Stimulated activated CD4-positive, alpha-beta T cell treated with anti-CD3 and anti-CD28 coated beads, Interleukin-15, amount 100 ng/mL, for 1 hour (primary cell): ENCODE measurements around the gene SPRY1.

Experiments
- DNase-seq, 2 donors: peaks; one replicate each; pipeline ENCODE4 v3.0.0-alpha.2; 2020; ENCODE audit warnings: low read depth in 1 of 2, low spot score in 1 of 2

The SPRY1 gene, protein sequence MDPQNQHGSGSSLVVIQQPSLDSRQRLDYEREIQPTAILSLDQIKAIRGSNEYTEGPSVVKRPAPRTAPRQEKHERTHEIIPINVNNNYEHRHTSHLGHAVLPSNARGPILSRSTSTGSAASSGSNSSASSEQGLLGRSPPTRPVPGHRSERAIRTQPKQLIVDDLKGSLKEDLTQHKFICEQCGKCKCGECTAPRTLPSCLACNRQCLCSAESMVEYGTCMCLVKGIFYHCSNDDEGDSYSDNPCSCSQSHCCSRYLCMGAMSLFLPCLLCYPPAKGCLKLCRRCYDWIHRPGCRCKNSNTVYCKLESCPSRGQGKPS

DNA sequence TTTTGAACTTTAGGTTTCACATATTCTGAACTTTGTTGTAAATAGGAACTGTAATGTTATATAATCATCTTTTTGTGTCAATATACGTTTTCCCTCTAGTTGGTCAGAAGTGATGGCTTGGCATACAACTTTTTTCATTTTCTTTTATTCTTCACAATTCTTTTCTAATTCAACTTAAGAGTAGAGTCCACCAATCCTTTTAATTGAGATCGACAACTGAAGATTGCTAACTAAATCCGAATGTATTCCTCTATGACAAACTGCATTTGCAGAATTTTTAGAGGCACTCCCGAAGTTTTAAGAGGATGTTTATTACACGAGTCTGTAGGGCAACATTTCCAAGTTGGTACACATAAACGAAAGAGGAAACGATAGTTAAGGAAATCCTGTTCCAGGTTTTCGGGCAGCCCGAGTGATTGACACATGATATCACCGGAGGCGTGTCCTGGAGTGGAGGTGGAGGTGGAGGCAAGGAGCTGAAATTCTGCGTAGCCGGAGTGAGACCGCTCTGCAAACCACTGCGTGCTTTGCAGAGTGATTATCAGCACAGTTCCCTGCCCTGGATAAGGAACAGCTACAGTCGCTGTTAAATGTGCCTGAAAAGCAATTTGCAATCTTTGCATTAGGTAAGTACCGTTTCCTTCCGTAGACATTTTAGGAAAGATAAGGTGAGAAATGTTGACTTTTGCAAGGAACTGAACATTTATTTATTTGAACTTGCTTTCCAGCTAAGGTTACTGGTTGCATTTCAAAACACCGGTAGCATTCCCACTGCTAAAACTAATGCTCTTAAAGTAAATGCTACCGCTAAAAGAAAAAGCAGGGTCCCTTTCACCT lies at the start of gene SPRY1:
SPRY1 (plus strand) TSS at position 489 of the 837 bp plus-strand sequence. CDS start 4,797 bp downstream, outside the sequence.
- peak; percentile 30 to 45 for DNase-seq

DNA sequence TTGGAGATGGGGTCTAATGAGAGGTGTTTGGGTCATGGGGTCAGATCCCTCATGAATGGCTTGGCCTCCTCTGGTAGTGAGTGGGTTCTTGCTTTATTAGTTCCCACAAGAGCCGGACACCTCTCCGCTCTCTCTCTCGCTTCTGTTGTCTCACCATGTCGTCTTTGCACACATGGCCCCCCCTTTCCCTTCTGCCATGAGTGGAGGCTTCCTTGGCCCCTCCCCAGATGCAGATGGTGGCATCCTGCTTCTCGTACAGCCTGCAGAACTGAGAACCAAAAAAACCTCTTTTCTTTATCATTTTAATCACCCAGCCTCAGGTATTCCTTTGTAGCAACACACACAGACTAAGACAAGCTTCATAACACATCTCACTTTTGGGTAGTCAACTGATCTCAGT lies 49.6 kb upstream of the SPRY1 start:
- DNase-seq = no peak

DNA sequence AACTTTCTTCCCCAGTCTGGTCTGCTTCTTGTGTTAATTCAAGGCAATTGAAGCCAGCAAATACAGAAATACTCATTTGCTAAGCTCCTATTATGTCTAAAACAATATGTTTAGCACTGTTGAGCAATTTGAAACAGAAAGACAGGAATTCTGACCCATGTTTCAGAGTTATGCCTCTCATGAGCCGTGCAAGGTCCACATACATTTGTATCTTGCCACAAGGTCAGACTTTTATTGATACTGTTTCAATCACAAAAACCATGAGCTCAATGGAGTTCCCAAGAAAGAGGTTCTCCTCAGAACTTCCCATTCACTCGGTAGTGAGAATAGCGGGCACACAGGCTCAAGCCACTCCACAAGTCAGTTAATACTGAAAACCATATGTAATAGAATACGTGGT lies 47.6 kb upstream of the SPRY1 start:
- DNase-seq = no peak

DNA sequence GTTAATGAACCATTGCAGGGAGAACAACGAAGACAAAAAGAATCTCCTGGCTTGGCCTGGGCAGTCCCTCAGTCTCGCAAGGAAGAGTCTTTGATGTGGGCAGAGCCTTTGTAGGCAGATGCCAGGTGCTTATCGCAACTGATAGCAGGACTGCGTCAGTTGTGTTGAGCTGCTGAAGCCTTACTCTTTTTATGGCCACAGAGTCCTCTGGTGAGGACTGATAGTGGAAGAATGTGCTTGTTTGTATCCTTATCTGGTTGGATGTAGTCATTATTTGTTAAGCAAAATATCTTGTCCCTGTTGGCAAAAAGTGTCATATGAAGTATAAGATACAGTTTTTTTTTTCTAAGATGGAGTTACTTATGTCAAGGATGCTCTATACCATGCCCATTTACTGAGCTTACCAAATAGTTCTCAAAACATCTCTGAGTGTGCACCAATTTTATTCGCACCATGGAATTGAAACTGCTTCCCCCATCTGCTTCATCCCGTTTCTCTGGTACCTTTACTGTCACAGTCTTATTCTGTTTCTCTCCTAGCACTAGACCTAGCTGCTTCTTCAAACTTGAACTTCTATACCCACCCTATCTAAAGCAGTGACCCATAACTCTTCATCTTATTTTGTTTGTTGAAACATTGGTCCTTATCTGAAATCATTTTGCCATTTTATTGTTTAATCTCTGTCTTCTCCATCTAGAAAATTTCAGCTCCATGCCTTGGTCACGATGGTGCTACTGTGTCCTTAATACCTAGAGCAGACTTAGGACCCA lies 47.0 kb upstream of the SPRY1 start:
- no peak for DNase-seq

GRCh38 chr4:123350191-123350544 lies 46.4 kb upstream of the SPRY1 start:
- no peak for DNase-seq

- DNase-seq = no peak
Measured at GRCh38 chr4:123350726-123351125, 45.9 kb upstream of the SPRY1 start.

GRCh38 chr4:123351713-123352112 lies 44.9 kb upstream of the SPRY1 start:
- DNase-seq = no peak

GRCh38 chr4:123352240-123352945 lies 44.2 kb upstream of the SPRY1 start:
- no peak for DNase-seq

DNA sequence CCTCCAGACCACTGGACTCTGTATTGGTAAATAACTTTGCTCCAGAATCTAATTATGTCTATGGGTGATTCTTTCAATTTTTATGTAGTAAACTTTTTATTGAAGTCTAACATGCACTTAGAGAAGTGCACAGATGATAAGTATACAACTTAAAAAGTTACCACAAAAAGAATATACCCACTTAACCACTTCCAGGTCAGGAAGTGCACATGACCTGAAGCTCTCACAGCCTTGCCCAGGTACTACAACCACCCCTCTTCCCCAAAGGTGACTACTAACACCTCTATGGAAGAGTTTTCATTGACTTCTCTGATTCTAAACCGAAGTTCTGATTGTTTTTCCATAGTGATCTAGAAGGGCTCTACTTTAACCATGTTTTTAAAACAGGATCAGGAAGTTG lies 43.6 kb upstream of the SPRY1 start:
- DNase-seq = no peak

DNA sequence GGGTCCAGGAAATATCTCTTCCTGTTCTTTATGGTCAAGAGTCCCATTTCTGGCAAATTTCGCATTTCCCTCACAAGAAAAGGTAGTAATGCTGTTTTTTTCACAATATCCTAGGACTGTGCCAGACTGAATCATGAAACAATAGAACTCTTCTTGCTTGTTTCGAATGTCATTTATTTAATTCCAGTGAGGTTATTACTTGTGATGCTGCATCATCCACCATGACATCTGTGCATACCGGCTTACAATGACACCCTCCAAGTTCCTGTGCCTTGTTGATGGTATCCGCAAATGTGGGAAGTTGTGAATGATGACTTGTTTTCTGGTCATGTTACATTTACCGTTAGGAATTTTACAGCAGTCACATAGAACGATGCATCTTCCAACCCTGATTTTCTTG lies 42.9 kb upstream of the SPRY1 start:
- no peak for DNase-seq

GRCh38 chr4:123354701-123355100 lies 41.9 kb upstream of the SPRY1 start:
- DNase-seq = no peak

GRCh38 chr4:123356921-123357320 lies 39.7 kb upstream of the SPRY1 start:
- DNase-seq = no peak

GRCh38 chr4:123359449-123360315 lies 36.9 kb upstream of the SPRY1 start:
- no peak for DNase-seq

DNA sequence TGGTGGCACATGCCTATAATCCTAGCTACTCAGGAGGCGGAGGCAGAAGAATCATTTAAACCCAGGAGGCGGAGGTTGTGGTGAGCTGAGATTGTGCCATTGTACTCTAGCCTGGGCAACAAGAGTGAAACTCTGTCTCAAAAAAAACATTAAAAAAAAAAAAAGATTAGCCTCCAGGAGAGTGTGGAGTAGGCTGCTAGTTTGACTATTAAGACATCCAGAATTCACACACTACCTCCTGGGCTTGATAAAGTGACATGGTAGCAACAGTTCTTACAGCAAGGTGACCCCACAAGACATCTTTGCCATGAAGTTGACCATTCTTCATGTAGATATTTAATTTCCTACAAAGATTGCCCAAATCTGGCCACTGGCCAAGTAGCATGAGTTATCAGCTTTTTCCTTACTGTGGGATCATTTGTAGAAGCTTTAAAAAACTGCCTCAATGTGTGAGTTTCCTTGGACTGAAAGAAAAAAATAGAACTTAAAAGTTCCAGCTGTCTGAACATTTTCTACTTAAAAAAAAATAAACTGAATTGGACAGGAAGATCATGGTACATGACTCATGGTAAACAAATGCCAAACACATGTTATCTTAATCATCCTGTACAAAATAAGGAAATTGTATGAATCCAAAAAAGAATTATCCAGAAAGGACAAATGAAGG lies 35.3 kb upstream of the SPRY1 start:
- DNase-seq = no peak

GRCh38 chr4:123362103-123362502 lies 34.5 kb upstream of the SPRY1 start:
- DNase-seq = no peak

GRCh38 chr4:123363729-123364128 lies 32.9 kb upstream of the SPRY1 start:
- no peak for DNase-seq

DNA sequence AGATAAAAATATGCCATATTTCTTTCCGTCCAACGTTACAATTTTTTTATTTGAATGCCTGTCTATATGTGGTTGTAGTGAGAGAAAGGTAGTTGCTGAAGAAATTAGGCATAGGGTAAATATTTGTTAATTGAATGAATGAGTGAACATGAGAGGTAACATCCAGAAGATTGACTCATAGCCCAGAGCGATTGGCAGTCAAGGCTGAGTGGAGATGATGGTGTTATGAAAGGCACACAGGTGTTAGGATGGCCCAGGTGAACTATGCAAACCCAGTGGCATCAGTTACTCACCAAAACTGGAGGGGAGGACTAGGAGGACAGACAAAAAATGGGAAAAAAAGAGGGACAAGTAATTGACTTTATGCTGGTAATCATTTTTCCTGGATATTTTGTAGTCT lies 31.7 kb upstream of the SPRY1 start:
- no peak for DNase-seq

- no peak for DNase-seq
Measured at GRCh38 chr4:123365412-123365811, 31.2 kb upstream of the SPRY1 start.

DNA sequence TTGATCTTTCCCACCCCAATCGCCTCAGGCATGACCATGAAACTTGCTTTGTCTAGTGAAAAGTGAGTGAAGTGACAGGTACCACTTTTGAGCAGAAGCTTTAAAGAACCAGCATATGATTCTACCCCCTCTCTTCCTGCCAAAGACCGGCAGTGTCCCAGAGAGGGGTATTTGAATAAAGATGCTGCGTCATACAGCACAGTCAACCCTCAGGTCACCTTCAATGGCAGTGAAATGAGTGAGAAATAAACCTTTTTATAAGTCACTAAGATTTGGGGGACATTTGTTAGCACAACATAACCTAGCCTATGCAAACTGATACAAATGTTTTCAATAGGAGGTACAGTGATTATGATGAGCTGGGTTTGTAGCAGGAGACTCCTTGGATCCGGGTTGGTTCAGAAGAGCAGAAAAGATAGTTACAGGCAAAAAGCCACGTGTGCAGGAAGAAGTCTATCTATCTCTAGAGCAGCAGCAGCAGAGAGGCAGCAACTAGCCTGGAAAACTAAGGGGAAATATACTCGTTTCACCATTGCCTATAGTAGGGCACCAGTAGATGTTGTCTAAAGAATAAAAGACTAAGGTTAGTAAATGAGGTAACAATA lies 30.3 kb upstream of the SPRY1 start:
- DNase-seq = no peak
